NB4 (cell line): ENCODE data around the gene SPEN.
"Not testable (repeated sequence)": the region's sequence is repeated elsewhere in the genome, so short reads cannot be mapped to it uniquely, and the experiment has no call there.

Experiments used
- DNase-seq: peaks from one replicate; pipeline ENCODE4 v3.0.0; 2010; ENCODE audit warnings: low read depth
- H3K4me3 ChIP-seq: one replicate; pipeline ENCODE4 v1.5.1; 2011; ENCODE audit warnings: mild to moderate bottlenecking, low read depth, low read length, moderate library complexity
- MYC ChIP-seq: IDR thresholded peaks from 2 replicates; pipeline ENCODE4 v1.6.1; 2011; ENCODE audit warnings: low read depth, low read length
- POLR2A ChIP-seq: IDR thresholded peaks from 2 replicates; pipeline ENCODE4 v1.6.1; 2011; ENCODE audit warnings: mild to moderate bottlenecking; ENCODE audit not compliant: insufficient read length; ENCODE audit errors: extremely low read depth
- TF ChIP-seq, protein P1 (sequence below): IDR thresholded peaks from 2 replicates; pipeline ENCODE4 v1.6.1; 2011; ENCODE audit warnings: low read depth, low read length
- TF ChIP-seq, protein P2 (sequence below): IDR thresholded peaks from one replicate; pipeline ENCODE4 v1.5.1; 2012; ENCODE audit warnings: low read depth, low read length

Gene SPEN

DNA sequence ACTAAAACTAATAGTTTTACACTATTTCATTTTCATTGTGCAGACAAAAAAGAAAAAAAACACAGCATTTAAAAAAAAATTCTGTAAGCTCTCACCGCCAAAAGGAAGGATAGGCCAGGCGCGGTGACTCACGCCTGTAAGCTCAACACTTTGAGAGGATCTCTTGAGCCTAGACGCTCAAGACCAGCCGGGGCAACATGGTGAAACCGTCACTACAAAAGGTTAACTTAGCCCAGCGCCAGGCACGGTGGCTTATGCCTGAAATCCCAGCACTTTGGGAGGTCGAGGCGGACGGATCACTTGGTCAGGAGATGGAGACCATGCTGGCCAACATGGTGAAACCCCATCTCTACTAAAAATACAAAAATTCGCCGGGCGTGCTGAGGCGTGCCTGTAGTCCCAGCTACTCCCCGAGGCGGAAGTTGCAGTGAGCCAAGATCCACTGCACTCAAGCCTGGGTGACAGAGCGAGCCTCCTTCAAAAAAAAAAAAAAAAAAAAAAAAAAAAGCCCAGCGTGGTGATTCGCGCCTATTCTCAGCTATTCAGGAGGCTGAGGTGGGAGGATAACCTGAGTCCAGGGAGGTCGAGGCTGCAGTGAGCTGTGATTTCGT lies 14.3 kb upstream of the SPEN start:
- TF ChIP-seq, protein P1, sequence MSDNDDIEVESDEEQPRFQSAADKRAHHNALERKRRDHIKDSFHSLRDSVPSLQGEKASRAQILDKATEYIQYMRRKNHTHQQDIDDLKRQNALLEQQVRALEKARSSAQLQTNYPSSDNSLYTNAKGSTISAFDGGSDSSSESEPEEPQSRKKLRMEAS, result peak; percentile 23; the same call in 1 of the 2 replicates
- TF ChIP-seq MYC (0 out of 2 replicates have a peak, but pooled peaks have one; percentile 15), POLR2A (peak; percentile 29)
- TF ChIP-seq, protein P2, sequence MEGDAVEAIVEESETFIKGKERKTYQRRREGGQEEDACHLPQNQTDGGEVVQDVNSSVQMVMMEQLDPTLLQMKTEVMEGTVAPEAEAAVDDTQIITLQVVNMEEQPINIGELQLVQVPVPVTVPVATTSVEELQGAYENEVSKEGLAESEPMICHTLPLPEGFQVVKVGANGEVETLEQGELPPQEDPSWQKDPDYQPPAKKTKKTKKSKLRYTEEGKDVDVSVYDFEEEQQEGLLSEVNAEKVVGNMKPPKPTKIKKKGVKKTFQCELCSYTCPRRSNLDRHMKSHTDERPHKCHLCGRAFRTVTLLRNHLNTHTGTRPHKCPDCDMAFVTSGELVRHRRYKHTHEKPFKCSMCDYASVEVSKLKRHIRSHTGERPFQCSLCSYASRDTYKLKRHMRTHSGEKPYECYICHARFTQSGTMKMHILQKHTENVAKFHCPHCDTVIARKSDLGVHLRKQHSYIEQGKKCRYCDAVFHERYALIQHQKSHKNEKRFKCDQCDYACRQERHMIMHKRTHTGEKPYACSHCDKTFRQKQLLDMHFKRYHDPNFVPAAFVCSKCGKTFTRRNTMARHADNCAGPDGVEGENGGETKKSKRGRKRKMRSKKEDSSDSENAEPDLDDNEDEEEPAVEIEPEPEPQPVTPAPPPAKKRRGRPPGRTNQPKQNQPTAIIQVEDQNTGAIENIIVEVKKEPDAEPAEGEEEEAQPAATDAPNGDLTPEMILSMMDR, result no peak
- H3K4me3 ChIP-seq, result peak overlapping the region; percentile 90
- peak; percentile 89 for DNase-seq

DNA sequence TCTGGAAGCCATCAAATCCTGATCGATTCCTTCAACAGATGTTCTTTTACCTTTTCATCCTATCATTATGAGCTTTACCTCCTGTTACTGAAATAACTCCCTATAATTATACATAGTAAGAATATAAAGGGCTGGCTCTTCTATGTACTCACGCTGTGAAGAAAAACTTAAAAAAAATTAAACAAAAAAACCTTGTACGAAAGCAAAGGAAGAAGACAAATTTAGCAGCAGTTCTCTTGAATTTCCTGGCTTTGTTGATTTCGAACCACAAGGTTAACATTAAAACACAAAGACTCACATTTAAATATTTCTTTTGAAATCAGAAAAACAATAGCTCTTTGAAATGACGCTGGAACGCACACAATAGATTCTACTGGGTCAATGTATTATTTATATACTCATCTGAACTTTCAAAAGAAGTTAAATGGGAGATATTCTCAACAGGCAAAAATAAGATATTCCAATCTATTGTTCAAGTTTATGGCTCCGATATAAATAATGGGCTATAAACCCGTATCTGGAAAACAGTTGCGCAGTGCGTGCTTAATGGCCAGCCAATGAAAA lies 13.6 kb upstream of the SPEN start:
- peak overlapping the region; percentile 90 for H3K4me3 ChIP-seq
- TF ChIP-seq POLR2A, result no peak
- TF ChIP-seq, protein P2, result no peak
- TF ChIP-seq MYC, result no peak
- TF ChIP-seq, protein P1, result no peak
- DNase-seq, result no peak

DNA sequence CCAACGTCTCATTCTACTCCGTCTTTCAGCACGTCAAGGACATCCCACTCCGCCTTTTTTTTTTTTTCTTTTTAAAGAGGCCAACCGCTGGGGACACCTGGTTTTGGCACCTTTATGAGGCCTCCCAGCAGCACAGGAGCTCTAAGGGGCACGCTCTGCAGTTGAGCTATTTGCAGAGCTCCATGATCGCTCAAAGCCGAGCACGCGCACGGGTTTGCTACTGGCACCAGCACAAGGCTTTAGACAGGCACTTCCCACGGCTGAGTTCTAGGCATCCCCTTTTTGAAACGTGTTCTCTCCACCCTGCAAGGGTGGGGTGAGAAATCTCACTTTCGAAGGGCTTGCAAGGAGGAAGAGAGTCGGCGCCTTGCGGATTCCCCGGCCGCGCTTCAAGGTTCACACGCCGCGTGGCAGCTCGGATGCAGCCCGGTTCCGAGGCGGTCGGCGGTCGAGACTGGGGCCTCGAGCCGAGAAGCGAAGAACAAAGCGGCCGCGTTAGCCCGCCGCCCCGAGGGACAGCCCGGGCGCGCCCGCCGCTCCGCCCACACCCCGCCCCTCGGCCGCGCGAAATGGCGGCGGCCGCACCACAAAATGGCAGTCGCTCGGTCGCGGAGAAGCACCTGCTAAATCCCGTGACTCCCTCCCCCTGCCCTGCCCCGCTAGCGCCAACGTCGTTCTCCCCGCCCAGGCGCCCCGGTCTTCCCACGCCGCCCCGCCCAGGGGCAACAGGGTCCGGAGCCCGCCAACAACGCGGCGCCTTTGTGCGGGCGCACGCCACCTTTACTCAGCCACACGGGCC lies 12.9 kb upstream of the SPEN start:
- H3K4me3 ChIP-seq, result peak overlapping the region; percentile 90
- DNase-seq, result peak; percentile 95
- peak; percentile 81 for TF ChIP-seq MYC
- TF ChIP-seq POLR2A, result peak; percentile 65
- TF ChIP-seq, protein P2, result no peak
- TF ChIP-seq, protein P1, result peak; percentile 58

DNA sequence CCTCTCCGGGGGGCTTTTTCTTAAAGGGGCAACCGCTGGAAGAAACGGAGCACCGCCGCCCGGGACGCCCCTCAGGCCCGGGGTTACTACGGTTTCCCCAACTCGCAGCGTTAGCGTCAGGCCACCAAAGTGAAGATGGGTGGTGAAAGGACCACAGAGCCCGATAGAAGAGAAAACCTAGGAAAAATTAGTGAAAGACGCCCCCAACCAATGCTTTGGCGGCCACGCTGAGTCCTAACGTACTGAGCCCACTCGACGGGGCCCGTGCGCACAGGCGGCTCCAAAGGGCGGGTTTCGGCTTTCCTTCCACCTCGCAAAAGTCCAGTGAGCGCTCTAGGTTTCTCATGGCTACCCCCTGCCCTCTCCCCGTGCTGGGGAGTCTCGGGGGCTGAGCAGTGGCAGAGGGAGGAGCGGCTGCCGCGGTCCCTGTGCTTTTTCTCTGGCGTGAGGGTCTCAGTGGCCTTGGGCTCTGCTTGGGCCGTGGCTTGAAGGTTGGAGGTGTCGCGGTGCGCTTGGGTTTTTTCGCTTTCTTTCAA lies 12.2 kb upstream of the SPEN start:
- TF ChIP-seq, protein P2, result no peak
- TF ChIP-seq POLR2A (no peak), MYC (no peak)
- TF ChIP-seq, protein P1, result no peak
- DNase-seq, result no peak
- H3K4me3 ChIP-seq, result peak overlapping the region; percentile 82

DNA sequence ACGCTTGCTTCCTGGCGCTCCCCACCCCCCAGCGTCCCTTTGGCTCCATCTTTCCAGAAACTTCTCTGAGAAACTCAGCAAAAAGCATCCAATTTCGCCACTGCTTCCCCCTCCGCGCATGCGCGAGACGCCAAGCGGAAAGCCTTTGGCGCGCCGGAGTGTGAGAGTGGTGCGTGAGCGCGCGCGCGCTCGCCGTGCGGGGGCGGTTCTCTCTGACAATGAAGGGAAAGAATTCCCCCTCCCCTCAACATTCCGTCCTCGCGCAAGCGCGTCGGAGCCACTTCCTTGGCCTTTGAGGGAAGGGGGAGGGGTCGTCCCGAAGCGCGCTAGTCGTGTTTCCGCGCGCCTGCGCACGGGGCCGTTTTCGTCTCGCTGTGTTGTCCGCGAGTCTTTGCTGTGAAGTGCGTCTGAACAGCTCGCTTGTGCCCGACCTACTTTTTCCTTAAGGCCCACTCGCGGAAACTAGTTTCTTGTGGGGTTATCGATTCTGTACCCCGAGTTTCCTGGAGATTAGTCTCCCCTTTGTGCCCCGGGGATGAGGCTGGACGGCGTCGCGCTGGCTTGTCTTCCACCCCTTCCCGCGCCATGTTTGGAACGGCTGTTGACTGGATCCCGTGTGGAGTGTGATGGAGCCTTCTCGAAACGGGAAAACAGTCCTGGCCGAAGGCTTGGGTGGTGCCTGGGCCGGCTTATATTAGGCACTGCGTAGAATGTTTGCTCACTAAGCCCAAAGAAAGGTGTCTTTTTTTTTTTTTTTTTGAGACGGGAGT lies 11.6 kb upstream of the SPEN start:
- peak; percentile 99 for DNase-seq
- TF ChIP-seq, protein P1, result peak; percentile 38; the same call in 1 of the 2 replicates
- TF ChIP-seq, protein P2, result no peak
- peak; percentile 74 for TF ChIP-seq POLR2A
- 0 out of 2 replicates have a peak, but pooled peaks have one; percentile 32 for TF ChIP-seq MYC
- H3K4me3 ChIP-seq, result peak overlapping the region; percentile 82

DNA sequence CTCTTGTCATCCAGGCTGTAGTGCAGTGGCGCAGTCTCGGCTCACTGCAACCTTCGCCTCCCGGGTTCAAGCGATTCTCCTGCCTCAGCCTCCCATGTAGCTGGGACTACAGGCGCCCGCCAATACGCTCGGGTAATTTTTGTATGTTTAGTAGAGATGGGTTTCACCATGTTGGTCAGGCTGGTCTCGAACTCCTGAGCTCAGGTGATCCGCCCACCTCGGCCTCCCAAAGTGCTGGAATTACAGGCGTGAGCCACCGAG lies 11.1 kb upstream of the SPEN start:
- DNase-seq, result not testable (repeated sequence)
- H3K4me3 ChIP-seq, result peak overlapping the region; percentile 57
